B cell (primary cell): ENCODE data around the gene VWA8. TPM values are rescaled to one million over a fixed set of nuclear protein-coding genes. Genes with fewer than 3 reads are reported as not detected.

ENCODE experiments used
- ATAC-seq: fragments of 200-7000 bp; cut with Tn5 transposase; one replicate; pipeline ENCODE4 v1.10.0; 2021; ENCODE audit warnings: low read depth, mild to moderate bottlenecking, moderate number of reproducible peaks, moderate library complexity
- CTCF ChIA-PET: fragments of 350-600 bp; sonication (Branson Sonifier 250); formaldehyde crosslinking; loops from one replicate; lab custom pipeline; 2021; ENCODE audit warnings: antibody characterized with exemption, inconsistent platforms; lab: Charles Lee
- POLR2A ChIA-PET: fragments of 350-600 bp; sonication (Branson Sonifier 250); formaldehyde crosslinking; loops from one replicate; lab custom pipeline; 2021; ENCODE audit warnings: antibody characterized with exemption; lab: Charles Lee
- DNase-seq: peaks from one replicate; pipeline ENCODE4 v3.0.0; 2013
- H2AFZ ChIP-seq: 2 replicates; pipeline ENCODE4 v1.6.1; 2012; ENCODE audit warnings: mild to moderate bottlenecking, low read depth, low read length; ENCODE audit not compliant: insufficient read depth, poor library complexity, severe bottlenecking
- H3K27ac ChIP-seq, 2 donors: 1 replicate in 1 of 2; 2 replicates in 1 of 2; pipeline ENCODE4 v1.5.1; 2012 to 2013; ENCODE audit warnings: low read length in 2 of 2, mild to moderate bottlenecking in 2 of 2, moderate library complexity in 1 of 2
- H3K27me3 ChIP-seq, 4 experiments: fragments of 200-600 bp in 1 of 4; sonication (generic) in 1 of 4; replicated peaks in 1 of 4; 1 replicate in 2 of 4; 2 replicates in 2 of 4; pipeline versions ENCODE4 v1.6.1 to v1.7.0; 2013 to 2016; ENCODE audit warnings: low read length in 3 of 4, mild to moderate bottlenecking in 2 of 4, mixed read lengths in 1 of 4, moderate library complexity in 1 of 4; ENCODE audit not compliant: insufficient read depth in 4 of 4, control insufficient read depth in 3 of 4; ENCODE audit errors: control extremely low read depth in 1 of 4
- H3K36me3 ChIP-seq, 2 experiments: replicated peaks in 1 of 2; 1 replicate in 1 of 2; 2 replicates in 1 of 2; pipeline versions ENCODE4 v1.6.1 to v1.7.1; 2013; ENCODE audit warnings: low read length in 1 of 2; ENCODE audit not compliant: insufficient read depth in 2 of 2, control insufficient read depth in 1 of 2; ENCODE audit errors: control extremely low read depth in 1 of 2, extremely low read depth in 1 of 2
- H3K4me1 ChIP-seq, 2 donors: fragments of 200-600 bp in 1 of 2; sonication (generic) in 1 of 2; 1 replicate in 1 of 2; 2 replicates in 1 of 2; pipeline versions ENCODE4 v1.5.1 to v1.6.1; 2013 to 2017; ENCODE audit warnings: low read length in 2 of 2; ENCODE audit not compliant: control insufficient read depth in 2 of 2, insufficient read depth in 2 of 2
- H3K4me2 ChIP-seq: replicated peaks from 2 replicates; pipeline ENCODE3; 2012; ENCODE audit warnings: mild to moderate bottlenecking, low read depth, low read length; ENCODE audit not compliant: poor library complexity, severe bottlenecking
- H3K4me3 ChIP-seq, 5 experiments: fragments of 200-600 bp in 1 of 5; sonication (generic) in 1 of 5; 1 replicate in 3 of 5; 2 replicates in 2 of 5; pipeline versions ENCODE4 v1.5.1 to v1.7.0; 2011 to 2016; ENCODE audit warnings: low read length in 4 of 5, mild to moderate bottlenecking in 4 of 5, low read depth in 2 of 5, control low read depth in 1 of 5, moderate library complexity in 1 of 5; ENCODE audit not compliant: insufficient read depth in 1 of 5; ENCODE audit errors: control extremely low read depth in 1 of 5, extremely low read depth in 1 of 5
- H3K79me2 ChIP-seq: fragments of 200-600 bp; sonication (generic); one replicate; pipeline ENCODE4 v1.6.0; 2016; ENCODE audit warnings: low read length; ENCODE audit not compliant: control insufficient read depth, insufficient read depth
- H3K9ac ChIP-seq: fragments of 200-600 bp; sonication (generic); 2 replicates; pipeline ENCODE4 v1.6.1; 2017; ENCODE audit warnings: mild to moderate bottlenecking, low read length, moderate library complexity
- H3K9me3 ChIP-seq, 3 donors: one replicate each; pipeline versions ENCODE4 v1.6.1 to v1.7.1; 2013; ENCODE audit warnings: low read length in 2 of 3; ENCODE audit not compliant: control insufficient read depth in 2 of 3, insufficient read depth in 1 of 3; ENCODE audit errors: control extremely low read depth in 1 of 3
- H4K20me1 ChIP-seq: 2 replicates; pipeline ENCODE4 v1.6.0; 2012; ENCODE audit warnings: mild to moderate bottlenecking, low read length; ENCODE audit not compliant: insufficient read depth, control insufficient read depth, poor library complexity, severe bottlenecking
- H3K27ac Mint-ChIP-seq: one replicate; pipeline ENCODE4 v1.8.0; 2021; ENCODE audit warnings: mixed read lengths
- H3K27me3 Mint-ChIP-seq: one replicate; pipeline ENCODE4 v1.8.0; 2021; ENCODE audit warnings: mixed read lengths
- H3K4me1 Mint-ChIP-seq: one replicate; pipeline ENCODE4 v1.8.0; 2021; ENCODE audit warnings: mixed read lengths
- H3K4me3 Mint-ChIP-seq: one replicate; pipeline ENCODE4 v1.8.0; 2021; ENCODE audit warnings: mixed read lengths
- H3K9me3 Mint-ChIP-seq: one replicate; pipeline ENCODE4 v1.8.0; 2022; ENCODE audit warnings: mixed read lengths; ENCODE audit not compliant: insufficient read depth
- EZH2 ChIP-seq: IDR thresholded peaks from 2 replicates; pipeline ENCODE4 v1.6.1; 2012; ENCODE audit warnings: borderline replicate concordance, low read depth, mild to moderate bottlenecking, moderate library complexity, low read length; ENCODE audit not compliant: insufficient read depth, poor library complexity, severe bottlenecking
- WGBS: methylation state at CpG from one replicate; pipeline ENCODE4 v1.1.5; 2013; ENCODE audit warnings: missing lambda C conversion rate; ENCODE audit not compliant: insufficient coverage; 5-methylcytosine and 5-hydroxymethylcytosine counted together
- intact Hi-C: fragments of 100-400 bp; cut with micrococcal nuclease; formaldehyde crosslinking; loops from one replicate; pipeline ENCODE4 v1.10.0; 2022
- polyA plus RNA-seq: library from polyadenylated mRNA; depleted of rRNA; stranded (reverse); fragments of >200 nt; gene quantifications from 2 replicates; pipeline ENCODE4 v1.2.3, GENCODE V29; 2012
- total RNA-seq, 2 donors: library from RNA; stranded (reverse); fragments of 120-200 nt in 1 of 2; gene quantifications; 1 replicate in 1 of 2; 2 replicates in 1 of 2; pipeline versions ENCODE4 v1.2.3 to v1.2.4, GENCODE V29; 2013 to 2022
- TF ChIP-seq, protein P1 (sequence below): fragments of 200-600 bp; IDR thresholded peaks from one replicate; pipeline ENCODE4 v1.8.0; 2022; ENCODE audit warnings: antibody characterized with exemption, mild to moderate bottlenecking

The VWA8 gene
- total and polyA plus RNA-seq, 2 donors (not counting 1 experiment from before 2014, with no cell fraction given) = 6.0 to 19.7 TPM

DNA sequence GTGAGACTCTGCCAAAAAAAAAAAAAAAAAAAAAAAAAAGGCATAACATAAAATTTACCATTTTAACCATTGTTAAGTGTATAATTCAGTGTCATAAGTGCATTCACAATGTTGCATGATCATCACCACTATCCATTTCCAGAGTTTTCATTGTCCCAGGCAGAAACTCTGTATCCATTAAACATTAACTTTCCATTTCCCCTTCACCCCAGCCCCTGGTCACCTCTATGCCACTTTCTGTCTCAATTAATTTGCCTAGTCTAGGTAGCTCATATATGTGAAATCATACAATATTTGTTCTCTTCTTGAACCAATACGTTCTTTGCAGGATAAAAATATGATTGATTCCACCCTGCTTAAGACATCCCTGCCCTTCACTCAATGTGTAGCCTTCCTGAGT lies 31.0 kb upstream of the VWA8 start:
- Histone ChIP-seq H2AFZ (no peak overlapping the region), H3K9ac (no peak overlapping the region), H3K4me2 (no peak overlapping the region), H3K4me3 (no peak overlapping the region), H3K27me3 (peaks cover 0 to 4% (median 2%) of the 10 kb centered on the region in 4 experiments), H3K79me2 (no peaks in the 10 kb centered on the region), H3K36me3 (no peaks in the 10 kb centered on the region), H4K20me1 (no peaks in the 10 kb centered on the region), H3K27ac (no peak overlapping the region), H3K4me1 (no peaks in the 10 kb centered on the region), H3K9me3 (no peaks in the 10 kb centered on the region)
- no peak overlapping the region for H3K27ac Mint-ChIP-seq
- intact Hi-C loops = no loop called here
- H3K27me3 Mint-ChIP-seq = peaks cover 25% of the 10 kb centered on the region
- ATAC-seq (no peak), DNase-seq (no peak)
- TF ChIP-seq EZH2 = no peak
- TF ChIP-seq, protein P1, sequence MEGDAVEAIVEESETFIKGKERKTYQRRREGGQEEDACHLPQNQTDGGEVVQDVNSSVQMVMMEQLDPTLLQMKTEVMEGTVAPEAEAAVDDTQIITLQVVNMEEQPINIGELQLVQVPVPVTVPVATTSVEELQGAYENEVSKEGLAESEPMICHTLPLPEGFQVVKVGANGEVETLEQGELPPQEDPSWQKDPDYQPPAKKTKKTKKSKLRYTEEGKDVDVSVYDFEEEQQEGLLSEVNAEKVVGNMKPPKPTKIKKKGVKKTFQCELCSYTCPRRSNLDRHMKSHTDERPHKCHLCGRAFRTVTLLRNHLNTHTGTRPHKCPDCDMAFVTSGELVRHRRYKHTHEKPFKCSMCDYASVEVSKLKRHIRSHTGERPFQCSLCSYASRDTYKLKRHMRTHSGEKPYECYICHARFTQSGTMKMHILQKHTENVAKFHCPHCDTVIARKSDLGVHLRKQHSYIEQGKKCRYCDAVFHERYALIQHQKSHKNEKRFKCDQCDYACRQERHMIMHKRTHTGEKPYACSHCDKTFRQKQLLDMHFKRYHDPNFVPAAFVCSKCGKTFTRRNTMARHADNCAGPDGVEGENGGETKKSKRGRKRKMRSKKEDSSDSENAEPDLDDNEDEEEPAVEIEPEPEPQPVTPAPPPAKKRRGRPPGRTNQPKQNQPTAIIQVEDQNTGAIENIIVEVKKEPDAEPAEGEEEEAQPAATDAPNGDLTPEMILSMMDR = no peak
- no peaks in the 10 kb centered on the region for H3K4me1 Mint-ChIP-seq
- H3K4me3 Mint-ChIP-seq = no peak overlapping the region
- ChIA-PET CTCF (no interaction called here), POLR2A (no interaction called here)
- no peaks in the 10 kb centered on the region for H3K9me3 Mint-ChIP-seq
- no CpG with 5 or more reads among the region's 1 CpG for WGBS

DNA sequence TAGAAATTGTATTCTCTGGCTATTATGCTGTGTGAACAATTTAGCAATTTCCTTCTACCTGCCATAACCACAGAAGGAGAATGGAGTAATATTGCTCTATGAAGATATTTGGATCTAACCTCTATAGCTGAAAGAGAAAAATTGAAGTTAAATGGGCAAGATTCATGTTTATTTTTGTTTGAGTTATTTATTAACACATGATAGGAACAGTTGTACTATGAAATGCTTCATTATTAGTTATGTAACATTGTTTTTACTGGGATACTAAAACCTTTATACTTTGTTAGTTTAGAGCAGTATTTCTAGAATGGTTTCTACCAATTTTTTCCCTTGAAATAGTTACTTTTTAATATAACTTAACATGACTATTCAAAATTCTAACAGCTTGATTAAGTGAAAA lies 27.3 kb upstream of the VWA8 start:
- Histone ChIP-seq H3K4me2 (no peak overlapping the region), H3K4me1 (no peaks in the 10 kb centered on the region), H4K20me1 (no peaks in the 10 kb centered on the region), H3K9ac (no peak overlapping the region), H3K9me3 (no peaks in the 10 kb centered on the region), H2AFZ (no peak overlapping the region), H3K27ac (no peak overlapping the region), H3K27me3 (peaks cover 0 to 4% (median 3%) of the 10 kb centered on the region in 4 experiments), H3K4me3 (no peak overlapping the region), H3K36me3 (no peaks in the 10 kb centered on the region), H3K79me2 (no peaks in the 10 kb centered on the region)
- ATAC-seq (no peak), DNase-seq (no peak)
- no peaks in the 10 kb centered on the region for H3K9me3 Mint-ChIP-seq
- no peak overlapping the region for H3K4me3 Mint-ChIP-seq
- CTCF ChIA-PET = no interaction called here
- no peak overlapping the region for H3K27ac Mint-ChIP-seq
- POLR2A ChIA-PET = no interaction called here
- H3K4me1 Mint-ChIP-seq = no peaks in the 10 kb centered on the region
- H3K27me3 Mint-ChIP-seq = peaks cover 36% of the 10 kb centered on the region
- intact Hi-C loops = no loop called here
- TF ChIP-seq EZH2 = no peak
- TF ChIP-seq, protein P1 = no peak
